BJ (cell line): ENCODE results near the gene LRP1-AS. TPM values are rescaled to one million over a fixed set of nuclear protein-coding genes. Genes with fewer than 3 reads are reported as not detected.

Source experiments
- CTCF ChIA-PET: fragments of 350-600 bp; formaldehyde crosslinking; extraction: SDS; loops from one replicate; lab custom pipeline; 2021; ENCODE audit warnings: antibody characterized with exemption, inconsistent platforms; lab: Yijun Ruan, JAX
- POLR2A ChIA-PET: fragments of 300-600 bp; sonication (Branson Sonifier 250); formaldehyde crosslinking; extraction: SDS; loops from one replicate; lab custom pipeline; 2021; ENCODE audit warnings: antibody characterized with exemption; lab: Charles Lee
- DNase-seq: peaks from one replicate; pipeline ENCODE4 v3.0.0-alpha.2; 2011; ENCODE audit warnings: low read depth
- H3K27me3 ChIP-seq: 2 replicates; pipeline ENCODE4 v1.6.0; 2011; ENCODE audit warnings: low read length; ENCODE audit not compliant: control insufficient read depth, insufficient read depth
- H3K36me3 ChIP-seq: 2 replicates; pipeline ENCODE4 v1.5.1; 2011; ENCODE audit warnings: low read length; ENCODE audit not compliant: control insufficient read depth, insufficient read depth
- H3K4me3 ChIP-seq: 2 replicates; pipeline ENCODE4 v1.5.1; 2011; ENCODE audit warnings: low read depth, mild to moderate bottlenecking, control low read depth, low read length
- CTCF ChIP-seq: IDR thresholded peaks from 2 replicates; pipeline ENCODE4 v1.5.1; 2011; ENCODE audit warnings: low read depth, mild to moderate bottlenecking, control low read depth, inconsistent platforms, low read length, moderate library complexity; ENCODE audit not compliant: insufficient read depth
- polyA plus RNA-seq: library from polyadenylated mRNA; depleted of rRNA; stranded (reverse); fragments of >200 nt; gene quantifications from 2 replicates; pipeline ENCODE4 v1.2.3, GENCODE V29; 2011

LRP1-AS gene
- polyA plus RNA-seq, 1 experiment = not detected

GRCh38 chr12:57168058-57168457, 20.6 kb upstream of the LRP1-AS start:
- Histone ChIP-seq H3K36me3 (peaks cover 64% of the 10 kb centered on the region), H3K27me3 (no peaks in the 10 kb centered on the region), H3K4me3 (no peak overlapping the region)
- TF ChIP-seq CTCF = no peak
- CTCF ChIA-PET = interaction anchor here (1.8 to 11.4 kb wide), 3 partner anchors 14 to 56 kb away, joined by 6 to 357 read pairs (median 7); partner anchors contain the start of genes LRP1 and STAT6
- DNase-seq = no peak
- POLR2A ChIA-PET = no interaction called here

GRCh38 chr12:57166971-57167371, 19.6 kb upstream of the LRP1-AS start:
- Histone ChIP-seq H3K27me3 (no peaks in the 10 kb centered on the region), H3K4me3 (no peak overlapping the region), H3K36me3 (peaks cover 67% of the 10 kb centered on the region)
- TF ChIP-seq CTCF = no peak
- POLR2A ChIA-PET = no interaction called here
- CTCF ChIA-PET = interaction anchor here (1.0 kb wide), 1 partner anchor 43 kb away, joined by 4 read pairs; no protein-coding TSS in a partner anchor
- DNase-seq = no peak

- Histone ChIP-seq H3K27me3 (no peaks in the 10 kb centered on the region), H3K36me3 (peaks cover 69% of the 10 kb centered on the region), H3K4me3 (no peak overlapping the region)
- CTCF ChIA-PET = no interaction called here
- DNase-seq = no peak
- POLR2A ChIA-PET = no interaction called here
- no peak for TF ChIP-seq CTCF
Measured at GRCh38 chr12:57165741-57166140, 18.3 kb upstream of the LRP1-AS start.

GRCh38 chr12:57164966-57165625, 17.7 kb upstream of the LRP1-AS start:
- Histone ChIP-seq H3K36me3 (peaks cover 72% of the 10 kb centered on the region), H3K27me3 (no peaks in the 10 kb centered on the region), H3K4me3 (no peak overlapping the region)
- CTCF ChIA-PET = interaction anchor here (0.9 kb wide), 1 partner anchor 11 kb away, joined by 3 read pairs; no protein-coding TSS in a partner anchor
- POLR2A ChIA-PET = interaction anchor here (0.6 kb wide), 1 partner anchor 37 kb away, joined by 7 read pairs; no protein-coding TSS in a partner anchor
- no peak for TF ChIP-seq CTCF
- DNase-seq = no peak

GRCh38 chr12:57164454-57164853, 17.0 kb upstream of the LRP1-AS start:
- no peak for DNase-seq
- ChIA-PET CTCF (interaction anchor here (0.9 kb wide), 1 partner anchor 12 kb away, joined by 3 read pairs; no protein-coding TSS in a partner anchor), POLR2A (interaction anchor here (0.6 kb wide), 1 partner anchor 37 kb away, joined by 7 read pairs; no protein-coding TSS in a partner anchor)
- H3K4me3 ChIP-seq = no peak overlapping the region
- TF ChIP-seq CTCF = no peak
- H3K36me3 ChIP-seq = peaks cover 72% of the 10 kb centered on the region
- no peaks in the 10 kb centered on the region for H3K27me3 ChIP-seq
